SU-DHL-6 (cell line): ENCODE measurements around the gene CACNB4.

Experiments used
- H2AFZ ChIP-seq: fragments of 200-600 bp; sonication (generic); 2 replicates; pipeline ENCODE4 v1.6.1; 2014; ENCODE audit warnings: low read depth, mild to moderate bottlenecking, moderate library complexity, mixed read lengths, antibody characterized with exemption, low read length; ENCODE audit not compliant: severe bottlenecking
- H3F3A ChIP-seq: fragments of 200-600 bp; shearing (Covaris generic); 2 replicates; pipeline ENCODE4 v1.6.0; 2016; ENCODE audit warnings: antibody characterized with exemption, mild to moderate bottlenecking; ENCODE audit not compliant: insufficient read depth
- H3K27ac ChIP-seq: fragments of 200-600 bp; sonication (generic); 2 replicates; pipeline ENCODE4 v1.5.1; 2016; ENCODE audit warnings: low read depth, mild to moderate bottlenecking, low read length, moderate library complexity, mixed read lengths
- H3K27me3 ChIP-seq: fragments of 200-600 bp; sonication (generic), shearing (Covaris generic); 2 replicates; pipeline ENCODE4 v1.6.0; 2014; ENCODE audit warnings: mild to moderate bottlenecking, low read length
- H3K36me3 ChIP-seq: fragments of 200-600 bp; sonication (generic); 2 replicates; pipeline ENCODE4 v1.6.1; 2014; ENCODE audit warnings: mild to moderate bottlenecking, low read length, mixed read lengths
- H3K4me2 ChIP-seq: fragments of 300-600, 200-600 bp; shearing (Covaris generic), sonication (generic); 2 replicates; pipeline ENCODE4 v1.6.0; 2014; ENCODE audit warnings: low read length, low read depth, mild to moderate bottlenecking; ENCODE audit not compliant: poor library complexity, severe bottlenecking
- H3K4me3 ChIP-seq: fragments of 200-600 bp; sonication (generic); 2 replicates; pipeline ENCODE4 v1.5.1; 2014; ENCODE audit warnings: antibody characterized with exemption, low read length, mild to moderate bottlenecking, mixed read lengths; ENCODE audit not compliant: insufficient read depth, poor library complexity, severe bottlenecking
- H3K79me2 ChIP-seq: fragments of 200-600 bp; sonication (generic); 2 replicates; pipeline ENCODE4 v1.6.1; 2014; ENCODE audit warnings: mild to moderate bottlenecking, low read length, moderate library complexity; ENCODE audit not compliant: insufficient read depth
- H3K9ac ChIP-seq: fragments of 200-600 bp; sonication (generic); 2 replicates; pipeline ENCODE4 v1.7.0; 2014; ENCODE audit warnings: mild to moderate bottlenecking, low read length
- H3K9me2 ChIP-seq: fragments of 200-600 bp; sonication (generic); replicated peaks from 2 replicates; pipeline ENCODE4 v1.6.1; 2014; ENCODE audit warnings: low read length; ENCODE audit not compliant: insufficient read depth
- H3K9me3 ChIP-seq: fragments of 200-600 bp; sonication (generic); 2 replicates; pipeline ENCODE4 v1.6.1; 2014; ENCODE audit warnings: low read length, mixed read lengths; ENCODE audit not compliant: insufficient read depth
- H4K20me1 ChIP-seq: fragments of 200-600 bp; sonication (generic); 2 replicates; pipeline ENCODE4 v1.6.1; 2014; ENCODE audit warnings: low read depth, mild to moderate bottlenecking, antibody characterized with exemption, low read length, moderate library complexity, mixed read lengths
- CTCF ChIP-seq: fragments of 200-600 bp; sonication (generic); IDR thresholded peaks from one replicate; pipeline ENCODE4 v1.5.1; 2017; ENCODE audit warnings: antibody characterized with exemption, mild to moderate bottlenecking, low read length, moderate library complexity; ENCODE audit not compliant: insufficient read depth, poor library complexity, severe bottlenecking
- EZH2phosphoT487 ChIP-seq: fragments of 200-600 bp; sonication (generic), shearing (Covaris generic); conservative IDR thresholded peaks from 2 replicates; pipeline ENCODE4 v1.6.1; 2018; ENCODE audit warnings: mild to moderate bottlenecking, antibody characterized with exemption, low read length, moderate library complexity, mixed read lengths

CACNB4 gene

GRCh38 chr2:151937966-151938365, 160.9 kb downstream of the CACNB4 start:
- Histone ChIP-seq H3K27ac (no peak overlapping the region), H3K9ac (no peak overlapping the region), H3K79me2 (no peaks in the 10 kb centered on the region), H3F3A (no peaks in the 10 kb centered on the region), H3K9me2 (no peaks in the 10 kb centered on the region), H4K20me1 (no peaks in the 10 kb centered on the region), H3K9me3 (no peaks in the 10 kb centered on the region), H3K4me3 (no peak overlapping the region), H3K4me2 (no peak overlapping the region), H2AFZ (no peak overlapping the region), H3K36me3 (no peaks in the 10 kb centered on the region), H3K27me3 (no peaks in the 10 kb centered on the region)
- TF ChIP-seq CTCF: no peak
- no peak for TF ChIP-seq EZH2phosphoT487

GRCh38 chr2:151936626-151937025, 162.2 kb downstream of the CACNB4 start:
- Histone ChIP-seq H3K4me3 (no peak overlapping the region), H3K9me2 (no peaks in the 10 kb centered on the region), H3K9me3 (no peaks in the 10 kb centered on the region), H4K20me1 (no peaks in the 10 kb centered on the region), H3F3A (no peaks in the 10 kb centered on the region), H3K27ac (no peak overlapping the region), H3K27me3 (no peaks in the 10 kb centered on the region), H3K4me2 (no peak overlapping the region), H3K79me2 (no peaks in the 10 kb centered on the region), H3K9ac (no peak overlapping the region), H2AFZ (no peak overlapping the region), H3K36me3 (no peaks in the 10 kb centered on the region)
- no peak for TF ChIP-seq EZH2phosphoT487
- no peak for TF ChIP-seq CTCF

- no peaks in the 10 kb centered on the region for H3K27me3 ChIP-seq
- H3F3A ChIP-seq: no peaks in the 10 kb centered on the region
- no peaks in the 10 kb centered on the region for H4K20me1 ChIP-seq
- H3K9me2 ChIP-seq: no peaks in the 10 kb centered on the region
- H3K36me3 ChIP-seq: no peaks in the 10 kb centered on the region
- H3K9ac ChIP-seq: no peak overlapping the region
- TF ChIP-seq CTCF: no peak
- no peaks in the 10 kb centered on the region for H3K9me3 ChIP-seq
- no peak overlapping the region for H2AFZ ChIP-seq
- H3K4me3 ChIP-seq: no peak overlapping the region
- H3K79me2 ChIP-seq: no peaks in the 10 kb centered on the region
- no peak overlapping the region for H3K27ac ChIP-seq
- H3K4me2 ChIP-seq: no peak overlapping the region
Measured at GRCh38 chr2:151933266-151933804, 165.5 kb downstream of the CACNB4 start.
